ENCODE data around the gene VNN1. TPM values are rescaled to one million over a fixed set of nuclear protein-coding genes. Genes with fewer than 3 reads are reported as not detected.

The VNN1 gene, protein sequence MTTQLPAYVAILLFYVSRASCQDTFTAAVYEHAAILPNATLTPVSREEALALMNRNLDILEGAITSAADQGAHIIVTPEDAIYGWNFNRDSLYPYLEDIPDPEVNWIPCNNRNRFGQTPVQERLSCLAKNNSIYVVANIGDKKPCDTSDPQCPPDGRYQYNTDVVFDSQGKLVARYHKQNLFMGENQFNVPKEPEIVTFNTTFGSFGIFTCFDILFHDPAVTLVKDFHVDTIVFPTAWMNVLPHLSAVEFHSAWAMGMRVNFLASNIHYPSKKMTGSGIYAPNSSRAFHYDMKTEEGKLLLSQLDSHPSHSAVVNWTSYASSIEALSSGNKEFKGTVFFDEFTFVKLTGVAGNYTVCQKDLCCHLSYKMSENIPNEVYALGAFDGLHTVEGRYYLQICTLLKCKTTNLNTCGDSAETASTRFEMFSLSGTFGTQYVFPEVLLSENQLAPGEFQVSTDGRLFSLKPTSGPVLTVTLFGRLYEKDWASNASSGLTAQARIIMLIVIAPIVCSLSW
- total RNA-seq = 1 to 10 TPM in 1 of 2 donors, under 1 TPM in 1; 0.19 to 1.1 TPM

DNA sequence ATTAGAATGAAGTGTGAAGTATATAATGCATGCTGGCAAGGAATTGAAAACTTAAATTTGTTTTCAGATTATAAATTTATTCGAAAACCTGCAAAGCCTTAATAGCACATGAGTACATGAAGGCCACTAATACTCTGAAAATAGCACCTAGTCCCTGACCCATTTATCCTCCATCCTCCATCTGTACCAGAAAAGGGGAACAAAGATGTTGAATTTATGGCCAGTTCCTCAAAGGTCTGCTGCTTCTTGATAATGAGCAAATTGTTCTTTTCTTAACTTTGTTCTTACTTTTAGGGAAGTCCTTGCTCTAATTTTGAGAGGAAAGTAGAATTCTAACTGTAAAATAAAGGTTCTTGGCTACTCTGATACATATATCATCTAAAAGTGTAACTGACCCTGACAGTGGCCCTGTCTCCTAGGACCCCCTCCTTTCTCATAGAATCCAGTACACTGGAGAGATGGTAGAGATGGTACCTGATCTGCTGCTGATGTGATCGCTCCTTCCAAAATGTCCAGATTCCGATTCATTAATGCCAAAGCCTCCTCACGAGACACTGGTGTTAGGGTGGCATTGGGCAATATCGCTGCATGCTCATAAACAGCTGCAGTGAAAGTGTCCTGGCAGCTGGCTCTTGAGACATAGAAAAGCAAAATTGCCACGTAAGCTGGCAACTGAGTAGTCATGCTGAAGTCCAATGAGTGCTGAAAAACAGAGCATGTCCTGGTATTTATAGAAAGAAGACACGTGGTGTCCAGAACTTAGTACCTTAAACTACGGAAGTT is at the start of gene VNN1:
Gene VNN1 (minus strand): TSS at position 704 of the 783 bp plus-strand sequence. CDS start 20 bp downstream, at position 684.
- no peaks in the 10 kb centered on the region for H3K9me3 ChIP-seq
- peak within 1 kb of the TSS in 1 of 2 donors; percentile 8 for H3K27ac ChIP-seq
- no peak for DNase-seq (ENCODE audit: low spot score)
- no peaks in the 10 kb centered on the region for H3K36me3 ChIP-seq
- no peak within 1 kb of the TSS for H3K4me3 ChIP-seq
- no peaks in the 10 kb centered on the region for H3K27me3 ChIP-seq
- TF ChIP-seq, protein P1, sequence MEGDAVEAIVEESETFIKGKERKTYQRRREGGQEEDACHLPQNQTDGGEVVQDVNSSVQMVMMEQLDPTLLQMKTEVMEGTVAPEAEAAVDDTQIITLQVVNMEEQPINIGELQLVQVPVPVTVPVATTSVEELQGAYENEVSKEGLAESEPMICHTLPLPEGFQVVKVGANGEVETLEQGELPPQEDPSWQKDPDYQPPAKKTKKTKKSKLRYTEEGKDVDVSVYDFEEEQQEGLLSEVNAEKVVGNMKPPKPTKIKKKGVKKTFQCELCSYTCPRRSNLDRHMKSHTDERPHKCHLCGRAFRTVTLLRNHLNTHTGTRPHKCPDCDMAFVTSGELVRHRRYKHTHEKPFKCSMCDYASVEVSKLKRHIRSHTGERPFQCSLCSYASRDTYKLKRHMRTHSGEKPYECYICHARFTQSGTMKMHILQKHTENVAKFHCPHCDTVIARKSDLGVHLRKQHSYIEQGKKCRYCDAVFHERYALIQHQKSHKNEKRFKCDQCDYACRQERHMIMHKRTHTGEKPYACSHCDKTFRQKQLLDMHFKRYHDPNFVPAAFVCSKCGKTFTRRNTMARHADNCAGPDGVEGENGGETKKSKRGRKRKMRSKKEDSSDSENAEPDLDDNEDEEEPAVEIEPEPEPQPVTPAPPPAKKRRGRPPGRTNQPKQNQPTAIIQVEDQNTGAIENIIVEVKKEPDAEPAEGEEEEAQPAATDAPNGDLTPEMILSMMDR (IDR thresholded peaks at IDR 0.05) = no peak
- H3K4me1 ChIP-seq = no peaks in the 10 kb centered on the region

DNA sequence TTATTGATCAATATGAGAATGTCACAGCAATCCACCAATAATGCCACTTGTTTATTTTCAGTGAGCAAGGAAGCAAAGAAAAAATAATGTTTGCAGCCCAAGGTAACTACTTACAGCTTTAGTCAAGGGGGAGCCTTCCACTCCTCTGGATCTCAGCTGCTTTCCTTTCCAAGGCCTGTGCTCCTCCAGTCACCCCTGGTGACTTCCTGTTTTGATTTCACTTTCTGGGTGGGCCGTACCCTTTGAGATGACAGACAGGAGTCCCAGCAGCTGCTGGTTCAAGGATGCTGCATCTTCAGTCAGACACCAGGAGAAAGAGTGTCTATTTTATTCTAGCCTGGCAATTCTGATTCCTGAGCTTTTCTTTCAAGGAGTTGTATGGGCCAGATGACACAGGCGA is 49.4 kb upstream of the VNN1 start:
- Histone ChIP-seq H3K9me3 (no peaks in the 10 kb centered on the region), H3K36me3 (no peaks in the 10 kb centered on the region), H3K4me3 (no peak overlapping the region), H3K27me3 (no peaks in the 10 kb centered on the region), H3K27ac (no peak overlapping the region), H3K4me1 (no peaks in the 10 kb centered on the region)
- DNase-seq (ENCODE audit: low spot score) = no peak
- TF ChIP-seq, protein P1 (IDR thresholded peaks at IDR 0.05) = no peak

DNA sequence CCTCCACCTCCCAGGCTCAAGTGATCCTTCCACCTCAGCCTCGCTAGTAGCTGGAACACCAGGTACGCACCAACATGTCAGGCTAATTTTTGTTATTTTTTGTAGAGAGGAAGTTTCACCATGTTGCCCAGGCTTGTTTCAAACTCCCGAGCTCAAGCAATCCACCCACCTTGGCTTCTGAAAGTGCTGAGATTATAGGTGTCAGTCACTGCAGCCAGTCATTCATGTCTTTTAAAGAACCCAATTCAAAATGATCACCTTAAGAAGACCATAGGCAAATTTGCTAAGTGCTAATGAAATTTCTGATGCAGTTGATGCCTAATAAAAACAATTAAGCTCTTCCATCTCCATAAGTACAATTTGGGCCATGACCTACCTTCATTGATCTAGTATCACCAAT is 46.4 kb upstream of the VNN1 start:
- no peaks in the 10 kb centered on the region for H3K36me3 ChIP-seq
- H3K4me1 ChIP-seq = no peaks in the 10 kb centered on the region
- H3K27ac ChIP-seq = no peak overlapping the region
- no peak for DNase-seq (ENCODE audit: low spot score)
- H3K27me3 ChIP-seq = no peaks in the 10 kb centered on the region
- TF ChIP-seq, protein P1 (IDR thresholded peaks at IDR 0.05) = no peak
- no peak overlapping the region for H3K4me3 ChIP-seq
- H3K9me3 ChIP-seq = no peaks in the 10 kb centered on the region

DNA sequence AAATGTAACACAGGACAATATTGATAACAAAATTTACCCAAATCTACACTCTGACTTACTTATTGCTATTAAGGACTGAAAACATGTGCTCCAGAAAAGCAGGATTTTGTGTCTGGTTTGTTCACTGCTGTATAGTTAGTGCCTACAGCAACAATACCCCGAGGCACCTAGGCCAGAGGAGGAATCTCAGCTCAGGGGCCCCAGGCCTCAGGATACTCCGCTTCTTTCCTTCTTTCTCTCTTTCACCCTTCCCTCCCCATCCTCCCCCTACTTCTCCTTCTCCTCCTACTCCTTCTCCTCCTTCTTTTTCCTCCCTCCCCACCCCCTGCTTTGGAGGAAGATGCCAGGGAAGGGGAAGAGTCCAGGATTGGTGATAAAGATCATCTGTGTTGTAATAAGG is 44.8 kb upstream of the VNN1 start:
- no peak overlapping the region for H3K4me3 ChIP-seq
- no peak overlapping the region for H3K27ac ChIP-seq
- no peaks in the 10 kb centered on the region for H3K36me3 ChIP-seq
- no peaks in the 10 kb centered on the region for H3K27me3 ChIP-seq
- H3K4me1 ChIP-seq = no peaks in the 10 kb centered on the region
- TF ChIP-seq, protein P1 (IDR thresholded peaks at IDR 0.05) = no peak
- no peak for DNase-seq (ENCODE audit: low spot score)
- H3K9me3 ChIP-seq = no peaks in the 10 kb centered on the region

DNA sequence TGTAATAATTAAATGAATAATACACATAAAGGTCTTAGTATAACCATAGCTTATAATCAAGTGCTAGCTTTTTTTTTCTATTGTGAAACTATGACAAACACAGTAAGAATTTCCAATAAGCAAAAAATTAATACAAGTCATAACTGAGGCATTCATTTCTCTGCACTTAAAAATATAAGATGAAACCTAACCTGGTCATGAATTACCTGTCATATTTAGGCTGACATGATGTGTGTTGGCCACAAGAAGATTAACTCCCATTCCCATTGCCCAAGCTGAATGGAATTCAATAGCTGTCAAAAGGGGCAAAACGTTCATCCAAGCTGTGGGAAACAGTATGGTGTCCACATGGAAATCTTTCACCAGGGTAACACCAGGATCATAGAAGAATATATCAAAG is 38.4 kb upstream of the VNN1 start:
- no peak overlapping the region for H3K27ac ChIP-seq
- TF ChIP-seq, protein P1 (IDR thresholded peaks at IDR 0.05) = no peak
- no peak for DNase-seq (ENCODE audit: low spot score)
- no peaks in the 10 kb centered on the region for H3K27me3 ChIP-seq
- H3K4me1 ChIP-seq = no peaks in the 10 kb centered on the region
- no peaks in the 10 kb centered on the region for H3K36me3 ChIP-seq
- no peak overlapping the region for H3K4me3 ChIP-seq
- no peaks in the 10 kb centered on the region for H3K9me3 ChIP-seq
